HuH-7 (cell line): ENCODE data around the gene CCDC88C.
"Not testable (repeated sequence)": the region's sequence is repeated elsewhere in the genome, so short reads cannot be mapped to it uniquely, and the experiment has no call there.

ENCODE experiments used
- DNase-seq: peaks from one replicate; pipeline ENCODE4 v3.0.0; 2011; ENCODE audit warnings: low spot score

Gene CCDC88C

DNA sequence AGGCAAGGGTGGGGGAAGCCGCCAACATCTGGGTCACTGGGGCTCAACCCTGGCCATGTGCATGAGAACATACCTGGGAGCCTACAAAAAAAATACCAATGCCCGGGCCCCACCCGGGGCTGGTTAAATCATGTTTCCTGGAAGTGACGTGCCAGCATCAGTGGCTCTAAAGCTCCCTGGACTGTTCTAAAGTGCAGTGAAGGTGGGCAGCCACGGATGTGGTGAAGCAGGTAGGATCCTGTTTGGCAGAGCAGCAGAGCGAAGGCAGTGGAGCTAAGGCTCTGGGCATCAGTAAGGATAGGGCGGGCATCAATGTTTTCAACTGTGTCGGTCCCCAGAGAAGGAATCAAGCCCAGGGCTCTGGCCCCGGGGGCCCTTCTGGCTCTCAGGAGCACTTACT lies 172.6 kb downstream of the CCDC88C start:
- no peak for DNase-seq

DNA sequence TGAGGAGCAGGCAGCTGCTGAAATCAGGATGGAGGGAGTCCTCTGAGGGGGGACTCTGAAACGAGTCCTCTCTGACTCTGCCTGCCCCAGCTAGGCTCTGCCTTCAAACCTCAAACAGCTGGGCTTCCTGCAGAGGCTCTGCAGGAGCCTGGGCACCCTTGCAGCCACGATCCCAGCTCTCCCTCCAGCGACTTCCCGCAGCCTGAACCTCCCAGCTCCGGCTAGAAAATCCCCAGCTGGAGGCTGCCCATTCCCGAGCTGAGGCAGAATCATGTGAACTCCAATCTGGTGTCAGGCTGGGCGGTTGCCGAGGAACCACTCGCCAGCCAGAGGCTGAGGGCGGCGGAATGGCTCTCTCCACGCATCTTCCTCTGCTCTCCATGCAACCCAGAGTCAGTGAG lies 173.1 kb downstream of the CCDC88C start, which contains the start of gene GPR68:
Gene GPR68 (minus strand): TSS at position 204 of the 401 bp plus-strand sequence. CDS start 9,654 bp downstream, outside the sequence.
- DNase-seq = no peak

DNA sequence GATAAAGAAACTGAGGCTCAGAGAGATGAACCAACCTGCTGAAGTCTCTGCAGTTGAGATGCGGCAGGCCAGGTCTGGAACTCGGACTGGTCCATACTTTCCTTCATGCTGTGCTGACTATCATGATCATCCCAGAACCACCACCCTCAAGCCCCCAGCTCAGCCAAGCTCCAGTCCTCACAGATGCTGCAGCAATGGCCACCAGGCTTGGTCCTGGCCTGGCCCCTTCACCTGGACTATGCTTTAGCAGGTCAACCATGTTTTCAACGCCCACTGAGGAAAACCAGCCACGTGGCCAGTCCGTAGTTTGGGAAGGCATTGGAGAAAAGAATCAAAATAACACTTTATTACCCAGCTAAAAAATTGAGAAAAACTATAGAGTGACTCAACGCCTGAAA lies 174.5 kb downstream of the CCDC88C start:
- DNase-seq = no peak

DNA sequence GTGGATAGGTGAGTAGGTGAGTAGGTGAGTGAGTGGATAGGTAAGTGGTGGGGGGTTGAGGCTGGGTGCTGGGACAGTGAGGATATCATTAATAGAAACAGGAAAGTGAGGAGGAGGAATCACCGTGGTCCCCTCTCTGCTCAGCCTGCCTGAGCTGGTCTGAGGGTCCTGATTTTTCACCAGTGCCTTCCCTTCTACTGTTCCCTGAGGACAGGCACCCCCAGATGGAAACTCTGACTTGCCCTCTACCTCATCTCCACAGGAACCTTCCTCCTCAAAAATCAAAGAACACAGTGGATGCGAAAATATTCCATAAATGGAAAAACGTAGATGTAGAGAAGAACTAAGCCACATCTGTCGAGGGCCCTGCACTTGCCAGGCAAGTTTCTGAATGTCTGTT lies 175.0 kb downstream of the CCDC88C start:
- no peak for DNase-seq

DNA sequence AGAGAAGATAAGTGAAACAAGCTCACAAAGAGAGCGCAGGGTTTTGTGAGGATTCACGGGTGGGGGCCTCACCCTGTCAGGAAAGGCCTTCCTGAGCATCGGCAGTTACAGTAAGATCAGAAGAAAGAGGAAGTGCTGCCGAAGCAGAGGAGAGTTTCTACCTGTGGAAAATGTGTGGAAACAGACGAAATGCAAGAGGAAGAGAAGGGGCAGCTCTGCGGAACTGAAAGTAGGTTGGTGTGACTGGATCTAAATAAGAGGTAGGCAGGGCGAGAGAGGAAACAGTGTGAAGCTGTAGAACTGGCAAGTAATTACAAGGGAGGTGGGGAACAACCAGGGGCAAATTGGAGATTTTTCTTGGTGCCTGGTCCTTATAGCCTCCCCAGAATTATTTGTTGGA lies 175.8 kb downstream of the CCDC88C start:
- DNase-seq = no peak

DNA sequence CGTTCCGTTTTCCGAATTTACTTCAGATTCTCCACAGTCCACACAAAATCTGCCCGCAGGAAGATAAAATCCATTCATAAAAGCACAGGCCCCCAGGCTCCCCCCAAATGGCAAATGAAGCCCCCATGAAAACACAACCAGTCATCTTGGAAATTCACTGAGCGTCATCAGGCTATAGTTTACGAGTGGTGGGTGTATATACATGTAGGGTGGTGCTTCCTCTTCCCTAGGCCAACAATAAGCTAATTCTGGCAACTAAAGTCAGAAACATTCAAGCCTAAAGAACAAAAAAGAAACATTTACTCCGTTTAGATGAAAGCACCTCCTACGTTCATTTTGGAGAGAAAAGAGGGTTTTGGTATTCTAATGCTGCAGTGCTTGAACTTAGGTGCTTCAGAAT lies 179.0 kb downstream of the CCDC88C start:
- DNase-seq = no peak

DNA sequence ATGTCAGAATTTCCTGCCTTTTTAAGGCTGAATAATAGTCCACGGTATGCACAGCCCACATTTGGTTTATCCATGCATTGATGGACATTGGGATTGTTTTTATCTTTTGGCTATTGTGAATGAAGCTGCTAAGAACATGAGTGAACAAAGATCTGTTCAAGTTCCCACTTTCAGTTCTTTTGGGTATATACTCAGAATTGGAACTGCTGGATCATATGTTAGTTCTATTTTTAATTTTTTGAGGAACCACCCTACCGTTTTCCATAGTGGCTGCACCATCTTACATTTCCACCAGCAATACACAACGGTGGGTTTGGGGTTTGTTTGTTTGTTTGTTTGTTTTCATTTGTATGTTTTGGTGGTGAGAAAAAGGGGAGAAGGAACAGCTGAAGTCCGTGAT lies 179.5 kb downstream of the CCDC88C start:
- no peak for DNase-seq

DNA sequence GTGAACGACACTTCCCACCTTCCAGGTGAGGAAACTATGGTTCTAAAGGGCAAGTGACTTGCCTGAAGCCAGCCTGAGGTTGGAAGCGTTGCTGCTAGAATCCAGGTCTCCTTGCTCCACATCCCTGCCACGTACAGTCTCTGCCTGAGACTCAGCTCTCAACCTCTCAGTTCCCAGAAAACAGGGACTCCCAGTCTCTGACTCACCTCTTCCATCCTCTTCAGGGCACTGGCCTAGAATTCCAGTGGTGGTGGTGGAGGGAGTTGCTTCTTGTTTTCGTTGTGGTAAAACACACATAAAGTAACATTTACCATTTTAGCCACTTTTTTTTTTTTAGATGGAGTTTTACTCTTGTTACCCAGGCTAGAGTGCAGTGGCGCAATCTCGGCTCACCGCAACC lies 180.4 kb downstream of the CCDC88C start:
- DNase-seq = no peak

DNA sequence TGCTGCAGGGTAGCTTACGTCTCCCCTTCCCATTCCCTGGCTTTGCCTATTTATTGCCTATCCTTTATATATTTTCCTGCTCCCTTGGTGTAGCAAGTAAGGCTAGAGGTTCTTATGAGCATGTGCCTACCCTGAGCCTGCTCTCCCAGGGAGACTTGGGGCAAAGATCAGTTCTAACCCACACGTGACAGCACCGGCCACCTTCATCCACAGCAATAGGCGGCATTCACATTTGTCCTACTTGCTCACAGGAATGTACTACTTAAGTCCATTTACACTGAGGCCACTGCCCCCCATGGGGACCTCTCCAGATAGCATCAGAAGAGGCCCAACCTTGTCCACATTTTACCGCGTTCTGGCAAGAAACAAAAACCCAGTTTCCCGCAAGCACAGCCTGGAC lies 181.8 kb downstream of the CCDC88C start:
- DNase-seq = no peak

DNA sequence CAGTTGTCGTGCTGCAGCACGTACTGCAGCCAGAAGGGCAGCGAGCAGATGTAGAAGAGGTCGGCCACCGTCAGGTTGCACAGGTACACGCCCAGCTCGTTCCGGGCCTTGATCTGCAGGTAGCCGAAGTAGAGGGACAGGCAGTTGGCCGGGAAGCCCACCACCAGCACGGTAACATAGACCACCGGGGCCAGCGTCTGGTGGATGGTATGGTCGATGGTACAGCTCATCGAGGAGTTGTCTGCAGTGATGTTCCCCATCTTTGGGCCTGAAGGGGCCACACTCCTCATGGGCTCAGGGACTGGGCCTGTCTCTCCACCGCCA lies 182.9 kb downstream of the CCDC88C start:
- DNase-seq = no peak

DNA sequence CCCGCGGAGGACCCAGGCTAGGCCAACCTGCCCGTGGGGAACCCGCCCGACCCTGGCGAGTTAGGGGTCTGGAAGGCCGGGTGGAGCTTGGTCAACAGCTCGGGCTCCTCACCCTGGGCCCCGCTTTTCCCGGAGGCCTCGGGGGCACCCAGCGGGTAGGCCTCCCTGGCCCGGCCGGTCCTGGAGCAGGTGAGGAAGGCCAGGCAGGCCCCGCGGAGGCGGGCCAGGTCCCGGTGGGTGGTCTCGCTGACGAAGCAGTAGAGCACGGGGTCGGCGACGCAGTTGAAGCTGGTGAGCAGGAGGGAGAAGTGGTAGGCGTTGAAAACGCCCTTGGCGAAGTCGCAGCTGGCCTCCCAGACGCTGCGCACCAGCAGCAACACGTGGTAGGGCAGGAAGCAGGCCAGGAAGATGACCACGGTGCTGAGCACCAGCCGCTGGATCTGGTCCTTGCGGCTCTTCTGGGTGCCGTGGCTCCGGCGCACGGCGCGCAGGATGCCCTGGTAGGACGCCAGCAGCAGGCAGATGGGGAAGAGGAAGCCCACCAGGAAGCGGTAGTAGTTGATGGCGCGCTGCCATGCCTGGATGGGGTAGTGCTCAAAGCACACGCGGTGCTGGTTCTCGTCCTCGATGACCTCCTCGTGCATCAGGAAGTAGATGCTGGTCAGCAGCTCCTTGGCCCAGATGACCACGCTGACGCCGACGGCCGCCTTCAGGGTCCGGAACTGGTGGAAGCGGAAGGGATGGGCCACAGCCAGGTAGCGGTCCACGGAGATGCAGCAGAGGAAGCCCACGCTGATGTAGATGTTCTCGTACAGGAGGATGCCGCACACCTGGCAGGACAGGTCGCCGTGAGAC lies 183.5 kb downstream of the CCDC88C start:
- DNase-seq = no peak

DNA sequence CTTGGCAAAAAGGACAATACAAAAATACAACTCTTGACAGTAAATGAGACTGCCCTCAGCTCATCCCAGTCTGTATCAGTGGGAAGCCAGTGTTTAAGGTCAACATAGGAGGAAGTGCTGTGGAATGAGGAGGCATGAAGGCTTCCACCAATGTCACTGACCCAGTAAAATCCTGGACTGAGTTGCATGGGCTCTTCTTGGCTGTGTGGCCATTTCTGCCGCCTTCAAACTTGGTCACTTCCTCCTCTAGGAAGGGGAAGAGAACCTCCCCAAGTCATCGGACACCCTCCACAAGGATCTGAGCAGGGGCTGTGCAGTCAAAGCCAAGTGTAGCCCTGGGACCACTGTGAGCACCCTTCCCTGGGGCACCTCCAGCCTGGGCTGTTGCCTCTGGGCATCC lies 185.0 kb downstream of the CCDC88C start:
- DNase-seq = no peak

DNA sequence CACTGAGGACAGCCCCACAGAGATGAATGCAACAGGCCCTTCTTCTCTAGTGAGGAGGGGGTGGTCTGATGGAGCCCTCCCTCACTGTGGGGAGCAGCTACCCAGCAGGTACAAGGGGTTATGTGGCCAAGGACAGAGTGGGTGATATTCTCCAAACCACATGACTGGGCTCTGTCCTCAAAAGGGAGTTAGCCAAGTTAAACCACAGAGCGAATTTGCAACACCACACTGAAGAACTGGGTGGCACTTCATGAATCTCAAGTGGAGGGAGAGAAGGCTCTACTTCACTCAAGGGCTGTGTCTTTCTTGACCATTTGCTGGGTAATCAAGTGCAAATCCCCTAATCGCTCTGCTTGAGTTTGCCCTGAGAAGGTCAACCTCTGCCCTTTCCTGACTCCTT lies 185.6 kb downstream of the CCDC88C start:
- DNase-seq = no peak

DNA sequence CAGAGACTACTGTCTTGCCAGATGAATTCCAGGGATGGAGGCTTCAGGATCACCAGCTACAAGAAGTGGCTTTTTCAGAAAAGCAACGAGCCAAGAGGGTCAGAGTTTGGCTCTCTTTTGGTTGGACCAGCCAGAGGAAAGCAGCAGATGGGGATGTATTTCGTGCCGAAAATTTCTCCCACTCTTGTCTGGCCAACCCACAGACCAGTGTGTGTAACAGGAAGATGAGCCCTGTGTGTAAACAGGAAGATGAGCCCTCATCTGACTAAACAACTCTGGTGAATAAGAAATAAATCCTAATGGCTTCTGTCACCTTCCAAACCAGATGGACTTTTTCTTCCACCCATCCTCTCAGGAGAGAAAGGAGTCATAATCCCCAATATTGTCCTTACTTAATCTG lies 186.2 kb downstream of the CCDC88C start:
- no peak for DNase-seq

DNA sequence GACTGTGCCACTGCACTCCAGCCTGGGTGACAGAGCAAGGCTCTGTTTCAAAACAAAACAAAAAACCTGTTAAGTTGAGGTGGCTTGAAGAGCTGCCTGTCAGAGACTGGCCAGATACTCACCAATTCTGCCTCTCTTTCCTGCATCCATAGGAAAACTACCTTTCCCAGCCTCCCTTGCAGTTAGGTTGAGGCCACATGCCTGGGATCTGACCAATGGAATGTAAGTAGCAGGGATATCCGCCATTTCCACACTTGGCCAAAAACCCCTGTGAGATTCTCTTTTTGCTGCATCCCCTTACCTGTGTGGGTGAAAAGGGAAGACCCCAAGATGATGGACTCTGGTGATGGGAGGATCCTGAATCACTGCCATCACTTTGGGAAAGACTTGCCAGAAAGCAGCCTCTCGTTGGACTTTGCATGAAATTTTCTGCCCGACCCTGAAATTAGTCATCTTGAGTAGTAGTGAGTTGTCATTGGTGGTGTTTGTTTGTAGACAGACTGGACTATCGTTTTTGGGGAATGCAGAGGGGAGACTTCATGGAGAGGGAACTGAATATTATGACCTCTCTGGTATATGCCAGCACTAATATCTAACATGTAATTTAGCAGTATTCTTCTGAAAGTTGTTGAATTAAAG lies 187.1 kb downstream of the CCDC88C start:
- no peak for DNase-seq

DNA sequence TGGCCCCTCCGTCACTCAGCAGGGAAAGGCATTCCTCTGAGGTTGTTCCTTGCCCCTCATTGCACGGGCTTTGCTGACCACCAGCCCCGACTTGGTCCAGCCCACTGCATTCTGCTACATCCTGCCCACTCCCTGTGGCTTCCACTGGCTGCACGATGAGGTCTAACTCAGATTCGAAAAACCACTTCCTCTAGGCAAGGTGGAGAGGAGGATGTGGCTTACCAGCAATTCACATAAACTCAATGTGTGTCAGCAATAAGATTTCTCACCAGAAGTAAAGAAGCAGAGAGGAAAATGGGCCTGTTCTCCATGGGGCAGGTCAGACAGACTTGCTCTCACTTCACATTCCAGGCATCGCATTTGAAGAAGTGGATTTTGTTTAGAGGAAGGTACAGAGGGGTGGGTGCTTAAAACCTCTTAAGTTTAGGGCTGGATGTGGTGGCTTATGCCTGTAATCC lies 187.8 kb downstream of the CCDC88C start:
- DNase-seq = no peak

DNA sequence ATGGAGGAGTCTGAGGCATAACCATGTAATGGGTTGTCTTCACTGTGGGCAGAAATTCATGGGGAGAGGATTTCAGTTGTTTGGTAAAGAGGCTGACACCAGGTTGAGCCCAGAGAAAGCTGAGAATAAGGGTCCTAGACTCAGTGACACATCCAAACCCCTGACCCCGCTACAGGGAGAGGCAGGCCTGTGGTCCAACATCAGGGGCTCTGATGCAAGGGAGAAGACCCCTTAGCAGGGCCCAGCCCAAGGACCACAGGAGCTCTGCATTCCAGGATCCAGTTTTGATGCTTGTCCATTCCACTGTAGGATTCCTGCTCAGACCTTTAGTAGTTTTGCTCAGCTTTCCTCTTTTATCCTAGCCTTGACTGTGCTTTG lies 188.6 kb downstream of the CCDC88C start:
- DNase-seq = no peak

DNA sequence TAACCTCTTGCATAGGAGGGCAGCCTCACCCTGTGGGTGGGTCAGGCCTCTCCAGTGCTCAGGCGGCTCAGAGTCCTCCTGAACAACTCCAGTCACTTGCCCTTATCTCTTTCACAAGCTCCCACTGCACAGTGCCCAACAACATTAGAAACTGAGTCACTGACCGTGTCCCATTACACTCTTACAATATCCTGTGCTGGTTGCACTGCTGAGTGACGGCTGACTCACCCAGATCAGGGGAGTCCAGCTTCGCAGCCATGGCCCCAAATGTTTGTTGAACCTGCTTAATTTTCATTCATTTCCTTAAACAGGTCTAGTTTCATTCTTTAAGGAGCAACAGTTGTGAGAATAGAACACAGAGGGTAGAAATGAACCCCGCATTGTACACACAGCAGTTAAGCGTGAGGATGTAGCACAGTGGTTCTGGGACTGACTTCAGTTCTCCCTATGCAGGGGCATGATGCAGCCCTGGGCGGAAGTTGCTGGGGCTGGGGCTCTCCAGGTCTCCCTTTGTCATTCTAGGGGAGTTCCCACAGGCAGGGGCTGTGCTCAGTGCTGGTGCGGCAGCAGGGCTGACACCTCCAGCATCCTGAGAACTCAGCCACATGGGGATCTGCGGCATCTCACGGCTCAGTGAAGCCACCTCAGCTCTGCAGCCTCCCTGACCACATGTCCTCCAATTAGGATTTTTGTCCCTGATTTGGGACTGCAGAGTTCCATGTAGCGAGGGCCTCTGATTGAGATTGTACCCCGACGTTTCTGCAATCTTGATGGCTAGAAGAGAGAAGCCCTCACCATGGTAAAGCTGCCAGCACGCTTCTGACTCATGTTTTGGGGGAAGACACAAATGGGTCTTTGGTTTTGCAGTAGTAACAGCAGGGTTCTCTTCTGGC lies 189.3 kb downstream of the CCDC88C start:
- DNase-seq = no peak

DNA sequence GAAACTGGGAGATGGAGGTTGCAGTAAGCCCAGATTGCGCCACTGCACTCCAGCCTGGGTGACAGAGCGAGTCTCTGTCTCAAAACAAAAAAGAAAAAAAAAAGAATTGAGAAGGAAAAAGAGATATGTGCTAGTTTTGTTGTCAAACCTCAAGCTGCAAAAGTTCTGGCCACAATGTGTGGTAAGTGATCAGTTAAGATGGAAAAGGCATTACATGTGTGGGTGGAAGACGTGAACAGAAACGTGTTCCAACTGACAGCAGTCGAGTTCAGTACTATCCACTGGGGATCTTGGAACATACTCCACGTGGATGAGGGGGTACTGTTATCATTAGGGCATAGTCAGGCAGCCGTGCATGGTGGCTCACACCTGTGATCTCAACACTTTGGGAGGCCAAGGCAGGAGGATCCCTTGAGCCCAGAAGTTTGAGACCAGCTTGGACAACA lies 190.4 kb downstream of the CCDC88C start:
- DNase-seq = no peak

DNA sequence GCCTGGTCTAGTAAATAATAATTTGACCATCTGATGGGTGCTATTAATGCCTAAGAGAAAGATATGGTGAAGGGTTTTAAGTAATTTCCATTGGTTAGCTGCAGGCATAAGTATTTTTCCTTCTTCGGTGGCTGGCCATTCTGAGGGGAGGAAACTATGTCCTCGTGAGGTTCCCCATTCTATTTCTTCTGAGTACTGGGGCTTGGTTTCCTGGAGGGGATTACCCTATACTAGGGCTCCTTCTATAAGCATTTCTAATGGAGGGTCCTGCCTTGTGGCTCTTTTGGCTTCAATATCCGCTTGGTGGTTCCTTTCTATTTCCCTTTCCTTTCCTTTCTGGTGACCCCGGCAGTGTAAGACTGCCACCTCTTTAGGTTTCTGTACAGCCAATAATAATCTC lies 191.3 kb downstream of the CCDC88C start:
- DNase-seq = not testable (repeated sequence)

DNA sequence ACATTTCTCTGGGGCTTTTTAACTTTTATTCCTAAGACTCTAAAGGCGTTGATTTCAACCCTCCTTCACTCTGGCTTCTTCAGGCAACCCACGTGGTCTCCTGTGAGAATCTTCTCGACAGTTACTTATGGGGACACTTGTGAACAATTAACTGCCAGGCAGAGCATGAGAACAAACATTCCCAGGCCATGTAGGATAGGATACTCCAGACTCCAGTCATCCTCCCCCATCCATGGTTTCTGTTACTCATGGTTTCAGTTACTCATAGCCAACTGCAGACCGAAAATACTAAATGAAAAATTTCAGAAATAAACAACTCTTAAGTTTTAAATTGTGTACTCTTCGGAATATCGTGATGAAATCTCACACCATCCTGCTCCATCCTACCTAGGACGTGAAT lies 192.6 kb downstream of the CCDC88C start:
- DNase-seq = no peak

DNA sequence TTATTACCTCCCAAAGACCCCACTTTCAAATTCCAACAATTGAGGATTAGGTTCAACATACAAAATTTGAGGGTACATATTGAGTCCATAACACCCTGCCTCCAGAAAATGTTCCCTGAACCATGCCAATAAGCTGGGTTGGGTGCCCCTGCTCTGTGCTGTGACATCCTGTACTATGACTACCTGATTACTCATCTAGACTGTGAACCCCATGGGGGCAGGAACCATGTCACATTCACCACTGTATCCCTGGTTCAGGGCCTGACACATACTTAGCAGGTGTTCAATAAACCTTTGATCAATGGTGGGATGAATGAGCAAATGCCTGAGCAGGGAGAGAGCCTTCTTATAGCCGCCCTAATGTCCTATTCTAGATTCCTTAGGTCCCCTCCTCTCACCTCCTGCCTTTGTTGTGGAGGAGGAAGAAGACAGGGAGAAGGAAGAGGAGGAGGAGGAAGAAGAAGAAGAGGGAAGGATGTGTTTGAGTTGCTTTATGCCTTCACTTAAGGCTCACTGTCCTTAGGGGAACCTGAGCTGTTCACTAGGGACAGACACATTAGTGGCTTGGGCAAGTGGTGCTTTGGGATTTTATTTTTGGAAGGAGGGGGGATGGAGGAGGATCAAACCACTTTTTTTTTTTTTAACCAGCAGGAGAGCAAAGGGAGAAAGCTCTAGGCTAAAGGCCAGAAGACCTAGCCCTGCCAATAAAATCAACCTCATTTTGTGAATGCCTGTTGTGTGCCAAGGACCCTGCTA lies 194.4 kb downstream of the CCDC88C start:
- no peak for DNase-seq
